PFSK-1 (cell line): Measurements from ENCODE around the gene CPT2.

Experiments
- POLR2AphosphoS5 ChIP-seq: IDR thresholded peaks from 2 replicates; pipeline ENCODE4 v1.6.1; 2012; ENCODE audit warnings: low read depth, mild to moderate bottlenecking, control low read depth, low read length, moderate library complexity
- REST ChIP-seq, 2 experiments: IDR thresholded peaks; 2 replicates each; pipeline versions ENCODE4 v1.6.1 to v1.8.0; 2011 to 2012; ENCODE audit warnings: low read depth in 2 of 2, low read length in 2 of 2, control low read depth in 1 of 2, inconsistent platforms in 1 of 2, mild to moderate bottlenecking in 1 of 2, moderate library complexity in 1 of 2; ENCODE audit not compliant: insufficient read depth in 1 of 2
- SIN3A ChIP-seq: IDR thresholded peaks from 2 replicates; pipeline ENCODE4 v1.6.1; 2012; ENCODE audit warnings: mild to moderate bottlenecking, low read length, moderate library complexity, borderline replicate concordance; ENCODE audit not compliant: insufficient read depth
- TAF1 ChIP-seq: IDR thresholded peaks from 2 replicates; pipeline ENCODE4 v1.6.1; 2012; ENCODE audit warnings: low read length, control low read depth, borderline replicate concordance; ENCODE audit not compliant: insufficient read depth

GRCh38 chr1:53182111-53182593, 14.5 kb upstream of the CPT2 start:
- TF ChIP-seq POLR2AphosphoS5 (no peak), REST (IDR thresholded peaks at IDR 0.05; ENCODE audit: insufficient read depth in 1 of 2, low read depth in 2 of 2, low read length in 2 of 2) (0 out of 4 replicates have a peak, but pooled peaks of 1 of the 2 experiments have one; percentile 30), SIN3A (no peak), TAF1 (no peak)
